Body of pancreas (tissue), 4 donors: ENCODE data around the gene RGS12. TPM values are rescaled to one million over a fixed set of nuclear protein-coding genes. Genes with fewer than 3 reads are reported as not detected.

Experiments
- ATAC-seq: fragments of 150-250 bp; one replicate; pipeline ENCODE4 v1.9.1; 2016
- DNase-seq, 4 donors: peaks; one replicate each; pipeline ENCODE4 v3.0.0-alpha.2; 2019
- H3K27ac ChIP-seq, 4 donors: fragments of 200-600 bp; sonication (generic); 1 replicate in 3 of 4; 2 replicates in 1 of 4; pipeline versions ENCODE4 v1.5.1 to v1.6.1; 2016 to 2019; ENCODE audit warnings: mild to moderate bottlenecking in 1 of 4, mixed read lengths in 1 of 4, moderate library complexity in 1 of 4
- H3K27me3 ChIP-seq, 2 donors: fragments of 200-600 bp; sonication (generic); one replicate each; pipeline ENCODE4 v1.6.0; 2016; ENCODE audit warnings: mild to moderate bottlenecking in 1 of 2
- H3K36me3 ChIP-seq, 2 donors: fragments of 200-600 bp; sonication (generic); replicated peaks in 1 of 2; 2 replicates each; pipeline ENCODE4 v1.5.1; 2016; ENCODE audit warnings: low read depth in 2 of 2; ENCODE audit not compliant: insufficient read depth in 1 of 2
- H3K4me1 ChIP-seq: fragments of 200-600 bp; sonication (generic); one replicate; pipeline ENCODE4 v1.6.0; 2016
- H3K4me3 ChIP-seq, 2 donors: fragments of 200-600 bp; sonication (generic); 1 replicate in 1 of 2; 2 replicates in 1 of 2; pipeline ENCODE4 v1.5.1; 2016 to 2019
- H3K9me3 ChIP-seq, 3 donors: fragments of 200-600 bp; sonication (generic); 1 replicate in 2 of 3; 2 replicates in 1 of 3; pipeline ENCODE4 v1.5.1; 2016
- POLR2A ChIP-seq, 3 donors: fragments of 450-650 bp; IDR thresholded peaks; one replicate each; pipeline ENCODE4 v1.6.1; 2016; ENCODE audit warnings: antibody characterized with exemption in 3 of 3, mild to moderate bottlenecking in 2 of 3
- WGBS, 2 donors: methylation state at CpG; one replicate each; pipeline ENCODE4 v1.1.5; 2017; 5-methylcytosine and 5-hydroxymethylcytosine counted together
- intact Hi-C: fragments of 100-400 bp; cut with DNase I; formaldehyde crosslinking; loops from one replicate; pipeline ENCODE4 v1.15.1; 2023
- total RNA-seq, 2 donors: library from RNA; depleted of rRNA; stranded (reverse); fragments of >200 nt; gene quantifications; one replicate each; pipeline ENCODE4 v1.1.0, GENCODE V29; 2016
- TF ChIP-seq, protein P1 (sequence below), 7 experiments: fragments of 450-650 bp in 4 of 7; fragments of 200-600 bp in 3 of 7; sonication (generic) in 3 of 7; IDR thresholded peaks; one replicate each; pipeline ENCODE4 v1.5.1; 2016 to 2019; ENCODE audit warnings: antibody characterized with exemption in 7 of 7

RGS12 gene
- total RNA-seq, 2 donors from 2014 or later: 9.1 to 12.5 TPM

GRCh38 chr4:3263876-3264193 is 29.0 kb upstream of the RGS12 start:
- Histone ChIP-seq H3K4me3 (no peak overlapping the region), H3K27ac (no peak overlapping the region), H3K9me3 (no peaks in the 10 kb centered on the region), H3K27me3 (no peaks in the 10 kb centered on the region), H3K36me3 (no peaks in the 10 kb centered on the region), H3K4me1 (peaks cover 5% of the 10 kb centered on the region)
- 67 to 83% methylated on average over 6 of the region's 6 CpGs for WGBS, 2 donors
- DNase-seq (no peak), ATAC-seq (no peak)
- TF ChIP-seq POLR2A (IDR thresholded peaks at IDR 0.05): no peak
- TF ChIP-seq, protein P1, sequence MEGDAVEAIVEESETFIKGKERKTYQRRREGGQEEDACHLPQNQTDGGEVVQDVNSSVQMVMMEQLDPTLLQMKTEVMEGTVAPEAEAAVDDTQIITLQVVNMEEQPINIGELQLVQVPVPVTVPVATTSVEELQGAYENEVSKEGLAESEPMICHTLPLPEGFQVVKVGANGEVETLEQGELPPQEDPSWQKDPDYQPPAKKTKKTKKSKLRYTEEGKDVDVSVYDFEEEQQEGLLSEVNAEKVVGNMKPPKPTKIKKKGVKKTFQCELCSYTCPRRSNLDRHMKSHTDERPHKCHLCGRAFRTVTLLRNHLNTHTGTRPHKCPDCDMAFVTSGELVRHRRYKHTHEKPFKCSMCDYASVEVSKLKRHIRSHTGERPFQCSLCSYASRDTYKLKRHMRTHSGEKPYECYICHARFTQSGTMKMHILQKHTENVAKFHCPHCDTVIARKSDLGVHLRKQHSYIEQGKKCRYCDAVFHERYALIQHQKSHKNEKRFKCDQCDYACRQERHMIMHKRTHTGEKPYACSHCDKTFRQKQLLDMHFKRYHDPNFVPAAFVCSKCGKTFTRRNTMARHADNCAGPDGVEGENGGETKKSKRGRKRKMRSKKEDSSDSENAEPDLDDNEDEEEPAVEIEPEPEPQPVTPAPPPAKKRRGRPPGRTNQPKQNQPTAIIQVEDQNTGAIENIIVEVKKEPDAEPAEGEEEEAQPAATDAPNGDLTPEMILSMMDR (IDR thresholded peaks at IDR 0.05): no peak
- intact Hi-C loops: no loop called here

DNA sequence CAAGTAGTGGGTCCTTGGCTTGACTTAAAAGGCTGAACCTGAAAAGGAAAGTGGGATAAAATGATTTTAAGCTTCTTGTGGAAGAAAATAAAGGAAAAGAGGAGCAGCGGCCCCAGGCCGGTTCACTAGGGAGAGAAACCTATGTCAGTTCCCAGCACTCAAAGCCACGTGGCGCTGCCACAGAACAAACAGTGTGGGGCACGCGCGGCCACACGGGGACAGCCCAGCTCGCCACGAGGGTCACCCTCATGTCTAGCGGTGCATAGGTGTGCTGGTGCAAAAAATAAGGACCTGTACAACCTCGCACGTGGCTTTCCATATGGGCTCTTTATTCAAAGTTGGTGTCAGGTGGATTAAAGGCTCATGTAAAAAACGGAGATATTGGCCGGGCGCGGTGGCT is 26.7 kb upstream of the RGS12 start:
- Histone ChIP-seq H3K27me3 (no peaks in the 10 kb centered on the region), H3K36me3 (no peaks in the 10 kb centered on the region), H3K4me3 (no peak overlapping the region), H3K27ac (no peak overlapping the region), H3K9me3 (no peaks in the 10 kb centered on the region), H3K4me1 (peaks cover 19% of the 10 kb centered on the region)
- intact Hi-C loops: no loop called here
- DNase-seq (no peak), ATAC-seq (no peak)
- TF ChIP-seq, protein P1 (IDR thresholded peaks at IDR 0.05): no peak
- TF ChIP-seq POLR2A (IDR thresholded peaks at IDR 0.05): no peak
- 93 to 95% methylated on average over 17 of the region's 17 CpGs for WGBS, 2 donors

- ATAC-seq: no peak
- WGBS, 2 donors: 71 to 75% methylated on average over 12 to 18 of the region's 18 CpGs
- intact Hi-C loops: no loop called here
- H3K4me3 ChIP-seq: no peak overlapping the region
- H3K4me1 ChIP-seq: peaks cover 19% of the 10 kb centered on the region
- no peak for DNase-seq
- H3K27ac ChIP-seq: no peak overlapping the region
- H3K27me3 ChIP-seq: no peaks in the 10 kb centered on the region
- H3K9me3 ChIP-seq: no peaks in the 10 kb centered on the region
- no peaks in the 10 kb centered on the region for H3K36me3 ChIP-seq
- TF ChIP-seq, protein P1 (IDR thresholded peaks at IDR 0.05): no peak
- no peak for TF ChIP-seq POLR2A (IDR thresholded peaks at IDR 0.05)
These were observed 25.0 kb upstream of the RGS12 start for GRCh38 chr4:3267576-3268394.

GRCh38 chr4:3268395-3269104 is 24.3 kb upstream of the RGS12 start:
- Histone ChIP-seq H3K4me3 (no peak overlapping the region), H3K27me3 (no peaks in the 10 kb centered on the region), H3K4me1 (peaks cover 19% of the 10 kb centered on the region), H3K36me3 (no peaks in the 10 kb centered on the region), H3K27ac (no peak overlapping the region), H3K9me3 (no peaks in the 10 kb centered on the region)
- ATAC-seq: no peak
- DNase-seq: peak in 1 of 4 donors; percentile 45
- TF ChIP-seq, protein P1 (IDR thresholded peaks at IDR 0.05): no peak
- no peak for TF ChIP-seq POLR2A (IDR thresholded peaks at IDR 0.05)
- WGBS, 2 donors: 81 to 92% methylated on average over 8 to 17 of the region's 17 CpGs
- intact Hi-C loops: no loop called here
